GM19351 (cell line): ENCODE measurements around the gene EML6.

Experiments used
- ATAC-seq: cut with Tn5 transposase; IDR thresholded peaks from one replicate; pipeline ENCODE4 v1.9.1; 2021; ENCODE audit warnings: mild to moderate bottlenecking, moderate library complexity; ENCODE audit not compliant: unreplicated experiment

Gene EML6

DNA sequence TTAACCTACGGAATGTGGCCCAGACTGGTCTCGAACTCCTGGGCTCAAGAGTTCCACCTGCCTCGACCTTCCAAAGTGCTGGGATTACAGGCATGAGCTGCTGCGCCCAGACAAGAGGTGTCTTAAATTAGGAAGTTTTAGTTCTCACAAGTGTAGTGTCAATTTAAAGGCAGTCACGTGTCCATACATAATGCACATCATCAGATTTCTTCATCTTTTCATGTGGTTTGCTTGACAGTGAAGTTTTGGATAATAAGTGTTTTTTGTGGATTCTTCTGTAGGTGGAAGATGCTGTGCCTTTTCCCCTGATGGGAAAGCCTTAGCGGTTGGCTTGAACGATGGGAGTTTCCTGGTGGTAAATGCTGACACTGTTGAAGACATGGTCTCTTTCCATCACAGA lies 179.3 kb downstream of the EML6 start:
- ATAC-seq: no peak

DNA sequence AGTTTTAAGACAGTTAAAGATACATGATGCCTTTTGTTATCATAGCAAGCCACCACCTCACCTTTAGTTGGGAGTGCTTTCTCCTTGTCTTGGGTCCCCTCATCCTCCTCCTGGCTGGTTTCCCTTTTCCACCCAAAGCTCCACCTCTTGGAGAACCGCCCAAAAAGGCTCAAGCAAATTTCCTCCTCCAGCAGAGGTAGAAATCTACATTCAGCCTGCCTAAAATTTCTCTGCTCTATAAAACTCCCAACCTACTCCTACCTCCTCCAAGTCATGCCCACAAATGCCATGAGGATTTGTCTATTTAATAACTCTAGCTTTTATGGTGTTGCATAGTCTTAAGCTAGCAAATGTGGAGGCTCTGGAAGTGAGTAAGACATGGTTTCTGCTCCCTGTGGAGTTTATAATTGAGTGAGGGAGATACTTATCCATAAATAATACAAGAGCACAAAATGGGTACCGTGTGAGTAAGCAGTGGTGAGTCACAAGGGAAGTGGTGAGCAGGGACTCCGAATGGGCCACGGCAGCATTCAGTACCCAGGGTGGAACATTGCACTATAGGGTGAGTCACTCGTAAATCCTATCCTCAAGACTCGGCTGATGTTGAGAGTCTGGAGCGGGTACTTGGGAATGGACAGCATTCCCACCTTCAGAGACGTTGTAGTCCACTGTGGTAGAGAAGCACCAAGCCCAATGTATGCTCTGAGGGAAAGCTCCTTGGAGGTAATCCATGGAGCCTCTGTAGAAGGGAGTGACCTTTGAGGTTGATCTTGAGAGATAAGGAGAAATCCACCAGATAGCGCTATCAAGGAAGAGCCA lies 180.5 kb downstream of the EML6 start:
- ATAC-seq: no peak

DNA sequence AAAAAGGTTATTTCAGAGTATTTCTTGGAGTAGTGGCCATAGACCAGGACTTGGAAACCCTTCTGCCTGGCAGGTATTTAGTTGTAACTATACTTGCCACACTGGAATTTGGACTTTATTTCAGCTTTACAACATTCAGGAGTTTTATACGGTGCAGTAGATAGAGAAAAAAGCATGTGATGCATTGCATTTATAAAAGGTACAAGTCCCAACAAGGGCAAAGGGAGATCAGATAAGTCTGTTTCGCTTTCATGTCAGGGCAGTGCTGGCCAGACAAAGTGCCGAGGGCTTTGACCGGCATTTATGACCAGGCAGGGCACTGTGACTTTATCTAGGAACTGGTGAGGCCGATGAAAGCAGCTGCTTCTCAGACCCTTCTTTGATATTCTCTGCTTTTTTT lies 181.4 kb downstream of the EML6 start:
- ATAC-seq: no peak

DNA sequence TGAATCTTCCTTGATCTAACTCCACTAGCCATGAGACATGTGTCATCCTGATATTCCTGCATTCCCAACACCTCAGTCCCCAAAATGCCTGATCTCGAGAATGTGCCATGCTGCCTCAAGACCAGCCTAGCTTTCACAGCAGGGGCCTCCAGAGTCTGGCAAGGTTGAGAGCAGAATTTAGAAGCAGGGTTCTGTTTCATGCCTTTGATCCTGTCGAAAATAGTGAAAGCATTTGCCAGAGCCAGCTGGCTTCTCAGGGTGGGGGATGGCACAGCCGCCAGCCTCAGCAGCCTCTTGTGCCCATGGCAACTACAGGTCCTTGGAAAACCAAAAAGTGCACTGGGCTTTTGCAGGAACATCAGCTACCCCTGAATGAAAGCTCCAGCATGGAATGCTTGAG lies 183.3 kb downstream of the EML6 start:
- no peak for ATAC-seq

DNA sequence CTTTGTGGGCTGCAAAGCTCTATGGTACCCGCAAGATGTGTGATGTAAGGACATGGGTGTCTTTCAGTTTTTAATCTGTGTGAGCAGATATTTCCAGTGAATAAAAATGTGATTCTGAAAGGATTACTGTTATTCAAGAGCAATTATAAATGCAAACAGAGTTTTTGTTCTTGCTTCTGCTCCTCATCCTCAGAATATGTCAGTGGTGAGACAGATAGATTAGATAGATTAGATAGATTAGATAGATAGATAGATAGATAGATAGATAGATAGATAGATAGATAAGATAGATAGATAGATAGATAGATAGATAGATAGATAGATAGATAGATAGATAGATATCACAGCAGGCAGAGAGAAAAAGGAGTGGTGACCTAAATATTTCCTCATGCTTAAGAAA lies 184.2 kb downstream of the EML6 start:
- ATAC-seq: no peak

DNA sequence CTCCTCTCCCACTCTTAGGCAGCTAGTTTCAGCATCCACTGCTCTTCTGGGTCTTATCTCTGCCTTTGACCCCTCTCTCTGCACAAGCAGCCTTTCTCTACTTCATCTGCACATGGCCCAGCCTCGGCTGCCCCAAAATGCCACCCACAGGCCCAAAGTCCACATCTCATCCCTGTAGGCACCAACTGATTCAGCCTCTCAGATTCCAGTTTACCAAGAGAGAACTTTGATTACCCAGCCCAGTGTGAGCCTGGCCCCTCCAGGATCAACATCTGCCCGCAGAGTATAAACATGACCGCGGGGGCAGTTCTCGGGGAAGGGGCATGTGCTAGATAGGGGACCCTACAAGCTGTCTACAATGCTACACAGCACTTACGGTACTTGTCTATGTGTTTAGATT lies 185.1 kb downstream of the EML6 start:
- ATAC-seq: no peak

DNA sequence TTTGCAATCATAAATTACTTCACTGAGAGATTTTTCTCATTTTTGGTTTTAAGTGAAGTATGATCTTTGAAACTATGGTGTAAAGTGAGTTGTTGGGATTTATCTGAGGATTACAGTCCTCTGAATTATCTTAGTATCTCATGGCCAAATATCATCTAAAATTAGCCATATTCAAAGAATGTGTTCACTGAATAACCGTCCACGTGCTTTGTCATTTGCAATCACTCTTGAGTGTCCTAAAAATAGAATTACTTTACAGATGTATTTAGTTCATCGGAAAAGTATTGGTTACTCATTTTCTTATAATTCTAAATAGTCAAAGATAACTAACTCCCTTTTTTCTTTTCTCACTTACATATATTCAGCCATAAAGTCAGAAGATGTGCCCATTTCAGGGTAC lies 185.5 kb downstream of the EML6 start:
- ATAC-seq: no peak

DNA sequence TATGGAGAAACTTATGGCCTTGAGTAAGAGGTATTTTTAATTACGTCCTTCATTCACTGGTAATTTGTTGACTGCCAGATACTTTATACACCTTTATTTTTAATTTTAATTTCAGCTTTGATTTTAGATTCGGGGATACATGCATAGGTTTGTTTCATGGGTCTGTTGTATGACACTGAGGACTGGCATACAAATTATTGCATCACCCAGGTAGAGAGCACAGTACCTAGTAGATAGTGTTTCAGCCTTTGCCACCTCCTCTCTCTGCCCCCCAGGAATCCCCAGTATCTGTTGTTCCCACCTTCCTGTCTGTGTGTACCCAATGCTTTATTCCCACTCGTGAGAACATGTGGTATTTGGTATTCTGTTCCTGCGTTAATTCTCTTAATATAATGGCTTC lies 188.8 kb downstream of the EML6 start:
- no peak for ATAC-seq

DNA sequence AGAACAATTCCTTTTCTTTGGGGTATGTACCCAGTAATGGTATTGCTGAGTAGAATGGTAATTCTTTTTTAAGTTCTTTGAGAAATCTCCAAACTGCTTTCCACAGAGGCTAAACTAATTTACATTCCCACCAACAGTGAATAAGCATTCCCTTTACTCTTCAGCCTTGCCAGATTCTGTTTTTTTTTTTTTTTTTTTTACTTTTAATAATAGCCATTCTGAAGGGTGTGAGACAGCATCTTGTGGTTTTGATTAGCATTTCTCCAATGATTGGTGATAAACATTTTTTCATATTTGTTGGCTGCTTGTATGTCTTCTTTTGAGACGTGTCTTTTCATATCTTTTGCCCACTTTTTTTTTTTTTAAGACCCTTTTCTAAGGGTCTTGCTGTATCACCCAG lies 189.4 kb downstream of the EML6 start:
- no peak for ATAC-seq

DNA sequence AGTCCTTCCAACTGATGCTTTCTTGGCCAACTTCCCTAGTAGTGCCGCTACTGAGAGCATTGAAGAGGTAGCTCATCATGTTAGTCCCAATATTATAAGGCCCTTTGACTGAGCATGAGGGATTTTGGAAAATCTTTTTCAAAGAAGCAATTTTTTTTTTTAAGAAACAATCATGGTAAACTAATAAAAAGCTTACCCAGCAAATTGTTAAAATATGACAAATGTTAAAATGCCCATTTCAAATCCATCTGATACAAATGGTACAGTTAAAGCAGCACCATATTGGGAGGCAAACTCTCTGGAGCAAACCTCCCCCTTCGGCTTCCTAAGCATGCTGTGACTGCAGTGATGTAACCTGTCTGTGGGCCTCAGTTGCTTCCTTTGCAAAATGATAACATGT lies 191.2 kb downstream of the EML6 start:
- ATAC-seq: no peak

DNA sequence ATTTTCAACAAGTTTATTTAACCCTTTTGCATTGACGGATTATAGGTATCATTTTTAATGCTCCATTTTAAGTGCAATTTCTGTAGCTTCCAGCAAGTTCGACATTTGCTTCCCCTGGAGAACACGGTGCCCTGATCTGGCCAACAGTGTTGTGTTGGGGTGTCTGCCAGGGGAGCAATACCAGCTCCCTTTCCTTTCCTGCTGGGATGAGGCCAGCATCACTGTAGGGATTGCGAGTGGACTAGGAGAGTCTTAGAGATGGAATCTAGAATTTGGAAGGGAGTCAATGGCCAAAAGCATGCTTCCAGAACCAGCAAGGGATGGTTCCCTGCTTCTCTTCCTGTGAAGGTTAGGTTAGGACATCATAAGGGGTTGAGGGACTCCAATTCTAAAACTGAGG lies 191.6 kb downstream of the EML6 start:
- no peak for ATAC-seq

DNA sequence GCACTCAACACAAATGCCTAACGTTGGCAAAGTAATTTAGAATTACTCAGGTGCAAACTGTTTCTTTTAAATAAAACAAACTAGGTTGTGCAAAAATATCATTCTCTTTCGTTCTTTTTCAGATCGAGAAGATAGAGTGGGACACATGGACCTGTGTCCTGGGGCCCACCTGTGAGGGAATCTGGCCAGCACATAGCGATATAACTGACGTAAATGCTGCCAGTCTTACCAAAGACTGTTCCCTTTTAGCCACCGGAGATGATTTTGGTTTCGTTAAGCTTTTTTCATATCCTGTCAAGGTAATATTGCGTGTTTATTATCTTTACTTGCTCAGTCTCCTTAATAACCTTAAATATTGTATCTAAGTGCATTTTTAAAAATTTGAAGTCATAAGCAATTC lies 193.2 kb downstream of the EML6 start:
- ATAC-seq: no peak

DNA sequence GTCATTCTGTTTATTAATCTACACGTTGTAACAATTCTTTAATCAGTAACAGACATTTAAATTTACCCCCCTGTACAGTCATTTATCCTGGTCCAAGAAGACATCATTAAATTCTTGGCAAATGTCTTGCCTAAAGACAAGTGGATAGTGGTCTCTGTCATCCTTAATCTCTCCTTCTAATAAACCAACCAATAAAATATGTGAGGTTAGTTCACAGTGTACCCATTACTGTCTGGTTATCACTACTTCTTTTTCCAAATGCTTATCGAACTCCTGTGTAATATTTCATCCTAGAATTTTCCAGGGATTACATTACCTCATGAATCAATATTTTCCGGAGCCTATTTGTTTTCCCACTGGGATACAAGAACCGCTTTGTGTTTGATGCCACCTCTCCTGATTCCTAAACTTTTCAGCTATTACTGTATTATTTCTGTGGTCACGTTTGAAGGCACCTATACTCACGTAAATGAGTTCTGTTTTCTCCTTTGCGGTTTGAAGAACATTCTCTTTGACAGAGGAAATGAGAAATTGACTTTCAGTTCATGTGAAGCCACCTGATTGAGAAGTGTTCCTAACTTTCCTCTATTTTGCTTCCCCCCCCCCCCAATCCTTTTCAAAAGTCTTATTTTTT lies 195.3 kb downstream of the EML6 start:
- ATAC-seq: no peak

DNA sequence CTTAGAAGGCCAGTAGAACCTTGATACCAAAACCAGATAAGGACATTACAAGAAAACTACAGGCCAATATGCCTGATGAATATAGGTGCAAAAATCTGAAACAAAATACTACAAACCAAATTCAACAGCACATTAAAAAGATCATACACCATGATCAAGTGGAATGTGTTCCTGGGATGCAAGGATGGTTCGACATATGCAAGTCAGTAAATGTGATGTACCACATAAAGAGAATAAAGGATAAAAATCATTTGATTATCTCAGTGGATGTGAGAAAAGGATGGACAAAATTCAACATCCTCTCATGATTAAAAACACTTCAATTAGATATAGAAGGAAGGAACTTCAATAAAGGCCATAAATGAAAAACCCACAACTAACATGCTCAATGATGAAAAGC lies 197.2 kb downstream of the EML6 start:
- ATAC-seq: no peak

DNA sequence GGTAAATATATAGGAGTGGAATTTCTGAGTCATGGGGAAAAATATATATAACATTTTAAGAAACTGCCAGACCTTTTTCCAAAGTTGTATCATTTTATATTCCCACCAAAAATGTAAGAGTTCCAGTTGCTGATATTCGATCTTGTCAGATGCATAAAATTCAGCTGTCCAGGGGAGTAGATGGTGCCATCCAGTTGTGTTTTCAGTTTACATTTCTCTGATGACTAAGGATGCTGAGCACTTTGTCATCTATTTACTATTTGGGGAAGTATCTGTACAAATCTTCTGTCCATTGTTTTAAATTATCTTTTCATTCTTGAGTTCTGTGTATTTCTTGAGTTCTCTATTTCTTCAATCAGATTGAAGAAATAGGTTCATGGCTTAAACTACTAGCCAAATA lies 200.7 kb downstream of the EML6 start:
- ATAC-seq: no peak

DNA sequence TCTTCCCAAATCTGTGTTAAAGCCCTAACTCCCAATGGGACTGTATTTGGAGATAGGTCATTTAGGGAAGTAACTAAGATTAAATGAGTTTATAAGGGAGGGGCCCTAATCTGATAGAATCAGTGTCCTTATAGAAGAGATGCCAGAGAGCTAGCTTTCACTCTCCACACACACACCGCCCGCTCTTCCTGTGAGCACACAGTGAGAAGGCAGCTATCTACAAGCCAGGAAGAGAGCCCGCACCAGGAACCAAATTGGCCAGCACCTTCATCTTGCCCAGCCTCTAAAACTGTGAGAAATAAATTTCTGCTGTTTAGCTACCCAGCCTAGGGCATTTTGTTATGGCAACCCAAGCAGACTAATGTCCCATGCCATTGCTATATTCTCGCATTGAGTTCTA lies 201.6 kb downstream of the EML6 start:
- no peak for ATAC-seq

DNA sequence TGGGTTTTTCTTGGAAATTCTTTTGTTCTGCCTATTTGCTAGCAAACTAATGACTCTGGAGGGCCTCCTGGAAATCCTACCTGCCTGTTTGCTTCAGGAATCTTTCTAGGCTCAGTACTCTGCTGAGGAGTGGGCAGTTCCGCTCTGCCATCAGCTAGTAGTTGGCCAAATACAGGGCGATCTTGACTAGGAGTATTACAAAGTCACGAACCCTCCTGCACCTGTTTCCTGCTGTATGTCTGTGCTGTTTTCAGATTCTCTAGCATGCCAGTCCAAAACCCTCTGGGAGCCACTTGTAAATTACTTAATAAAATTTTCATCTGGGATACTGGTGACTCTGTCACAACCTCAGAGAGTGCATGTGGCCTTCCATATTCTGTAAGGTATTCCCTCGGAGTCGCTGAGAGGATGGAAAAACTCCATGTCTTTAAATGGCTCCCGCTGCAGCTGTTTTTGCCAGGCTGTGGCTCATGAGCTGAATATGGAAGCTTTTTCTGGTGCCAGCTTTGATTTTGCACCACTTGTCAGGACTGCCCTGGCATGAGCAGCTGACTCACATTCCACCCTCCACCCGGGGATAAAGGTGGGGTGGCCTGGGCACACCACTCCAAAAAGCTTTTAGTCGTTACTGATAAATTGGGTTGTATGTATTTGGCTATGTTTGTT lies 203.8 kb downstream of the EML6 start:
- ATAC-seq: no peak

DNA sequence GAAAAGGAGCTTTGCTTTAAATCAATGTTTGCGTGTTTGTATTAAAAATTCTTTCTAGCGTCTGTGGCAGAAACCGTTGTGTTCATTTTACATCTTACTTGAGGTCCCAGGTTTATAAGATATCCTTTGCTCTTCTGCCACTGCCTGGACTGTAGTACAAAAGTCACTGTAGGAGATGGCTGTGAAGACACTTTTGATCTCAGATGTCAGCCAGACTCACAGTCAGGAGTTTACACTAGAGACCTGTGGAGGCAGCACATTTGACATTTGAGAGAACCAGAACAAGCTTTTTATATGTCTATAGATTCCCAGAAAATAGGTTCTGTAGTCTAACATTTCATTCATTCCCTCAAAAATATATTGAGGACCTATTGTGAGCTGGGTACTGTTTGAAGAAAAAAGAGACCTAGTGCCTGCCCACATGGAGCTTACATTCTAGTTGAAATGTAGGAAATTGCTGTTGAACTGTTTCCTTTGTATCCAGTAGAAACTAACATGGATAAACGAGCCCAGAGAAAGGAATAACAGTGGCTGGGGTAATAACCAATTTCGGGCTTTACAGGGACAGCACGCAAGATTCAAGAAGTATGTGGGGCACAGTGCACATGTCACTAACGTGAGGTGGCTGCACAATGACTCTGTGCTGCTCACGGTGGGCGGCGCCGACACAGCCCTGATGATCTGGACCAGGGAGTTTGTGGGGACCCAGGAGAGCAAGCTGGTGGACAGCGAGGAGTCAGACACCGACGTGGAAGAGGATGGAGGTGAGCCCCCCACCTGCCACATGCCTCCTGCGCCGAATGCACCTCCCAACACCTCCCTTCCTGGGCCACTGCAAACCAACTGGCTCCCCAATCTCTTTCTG lies 204.5 kb downstream of the EML6 start:
- ATAC-seq: no peak

DNA sequence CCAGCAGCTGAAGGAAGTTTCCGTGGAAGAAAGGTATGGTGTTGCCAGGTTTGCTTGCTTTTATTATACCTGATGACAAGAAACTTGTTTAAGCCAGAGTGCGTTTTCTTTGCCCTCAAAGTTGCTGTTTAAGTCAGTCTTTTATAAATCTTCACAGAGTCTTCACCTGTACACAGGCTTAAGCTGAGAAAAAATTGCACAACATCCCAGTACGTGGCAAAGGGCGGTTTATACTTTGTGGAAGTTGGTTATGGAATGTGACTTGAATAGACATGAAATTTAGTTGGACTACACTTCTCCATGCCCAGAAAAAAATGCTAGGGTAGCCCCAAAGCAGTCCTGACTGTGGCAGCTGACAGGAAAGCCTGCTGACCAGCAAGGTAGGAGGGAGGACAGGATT lies 205.3 kb downstream of the EML6 start:
- no peak for ATAC-seq

DNA sequence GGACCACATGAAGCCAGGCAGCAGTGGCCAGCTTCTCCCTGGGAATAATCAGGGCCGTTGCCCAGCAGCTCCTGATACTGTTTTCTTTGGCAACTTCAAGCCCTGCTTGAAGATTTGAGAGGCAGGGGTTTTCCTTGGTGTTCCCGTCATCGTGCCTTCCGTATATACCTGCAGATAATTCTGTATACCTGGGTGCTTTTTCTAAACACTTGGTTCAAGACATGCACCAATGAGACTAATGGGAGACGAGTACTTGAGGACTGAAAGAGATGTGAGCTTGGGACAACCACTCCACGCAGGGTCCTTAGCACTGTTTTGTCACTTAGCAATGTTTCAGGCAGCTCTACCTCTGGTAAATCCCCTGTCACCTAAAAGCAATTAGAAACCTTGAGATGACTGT lies 208.0 kb downstream of the EML6 start:
- ATAC-seq: no peak

DNA sequence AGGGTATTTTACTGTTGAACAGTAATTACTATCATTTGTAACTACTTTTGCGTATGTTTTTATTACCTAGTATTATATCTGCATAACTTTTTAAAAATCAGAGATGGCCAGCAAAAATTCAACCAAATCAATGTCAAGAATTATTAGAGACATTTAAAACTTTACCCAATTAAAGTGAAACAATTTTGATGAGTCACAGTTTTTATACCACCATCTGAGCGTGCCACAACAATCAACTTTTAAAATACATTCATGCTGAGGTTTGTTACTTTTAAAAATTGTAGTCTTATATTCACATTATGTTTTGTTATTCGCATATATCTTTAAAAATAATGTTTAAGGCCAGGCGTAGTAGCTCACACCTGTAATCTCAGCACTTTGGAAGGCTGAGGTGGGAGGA lies 211.9 kb downstream of the EML6 start:
- no peak for ATAC-seq
